Skeletal muscle satellite cell (primary cell): ENCODE measurements around the gene CHRNA1.

Source experiments
- H3K27me3 ChIP-seq: 2 replicates; pipeline ENCODE4 v1.7.0; 2013; ENCODE audit warnings: low read length; ENCODE audit not compliant: control insufficient read depth, insufficient read depth
- H3K36me3 ChIP-seq: 2 replicates; pipeline ENCODE4 v1.7.0; 2013; ENCODE audit warnings: mild to moderate bottlenecking, control low read depth, low read length; ENCODE audit not compliant: insufficient read depth
- H3K4me1 ChIP-seq: 2 replicates; pipeline ENCODE4 v1.7.0; 2013; ENCODE audit warnings: low read length; ENCODE audit not compliant: control insufficient read depth, insufficient read depth
- H3K4me2 ChIP-seq: 2 replicates; pipeline ENCODE4 v1.7.0; 2013; ENCODE audit warnings: mild to moderate bottlenecking, low read length
- H3K4me3 ChIP-seq: 2 replicates; pipeline ENCODE4 v1.7.0; 2013; ENCODE audit warnings: low read length
- H3K9ac ChIP-seq: 2 replicates; pipeline ENCODE4 v1.7.0; 2013; ENCODE audit warnings: mild to moderate bottlenecking, low read depth, low read length, moderate library complexity
- H3K9me3 ChIP-seq: replicated peaks from 2 replicates; pipeline ENCODE4 v1.7.0; 2013; ENCODE audit warnings: mild to moderate bottlenecking, control low read depth, low read length

CHRNA1 gene

DNA sequence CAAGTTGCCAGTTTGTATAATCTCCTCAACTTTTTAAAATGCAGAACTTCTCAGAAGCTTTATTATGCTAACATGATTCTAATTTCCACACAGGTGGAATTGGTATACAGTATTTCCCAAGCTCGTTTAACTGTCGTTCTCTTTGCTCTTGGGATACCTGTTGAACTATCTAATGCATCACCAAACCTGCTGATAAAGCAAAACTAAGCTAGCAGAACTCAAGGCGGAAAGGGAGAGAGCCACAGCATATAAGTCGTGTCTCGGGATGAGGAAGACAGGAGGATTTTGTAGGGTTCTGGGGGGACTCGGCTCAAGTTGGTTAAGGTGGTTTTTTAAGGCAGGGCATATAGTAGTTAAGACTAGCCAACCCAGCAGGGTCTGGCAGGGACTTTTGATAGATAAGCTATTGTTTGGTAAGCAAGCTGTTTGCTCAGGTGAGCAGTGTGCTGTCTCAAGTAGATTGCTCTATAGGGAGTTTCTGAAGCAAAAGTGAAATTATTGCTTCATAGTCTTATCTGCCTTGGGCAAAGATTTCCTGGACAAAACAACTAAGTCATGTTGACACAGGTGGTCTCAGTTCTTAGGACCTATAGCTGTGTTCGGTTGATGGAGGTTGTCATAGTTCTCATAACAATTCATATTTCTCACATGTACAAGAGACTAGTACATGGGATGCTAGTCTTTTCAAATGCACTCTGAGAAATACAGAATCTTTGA, 28.2 kb upstream of the CHRNA1 start:
- Histone ChIP-seq H3K4me1 (peaks cover 29% of the 10 kb centered on the region), H3K9ac (no peak overlapping the region), H3K27me3 (no peaks in the 10 kb centered on the region), H3K36me3 (no peaks in the 10 kb centered on the region), H3K4me3 (no peak overlapping the region), H3K4me2 (no peak overlapping the region), H3K9me3 (no peaks in the 10 kb centered on the region)

DNA sequence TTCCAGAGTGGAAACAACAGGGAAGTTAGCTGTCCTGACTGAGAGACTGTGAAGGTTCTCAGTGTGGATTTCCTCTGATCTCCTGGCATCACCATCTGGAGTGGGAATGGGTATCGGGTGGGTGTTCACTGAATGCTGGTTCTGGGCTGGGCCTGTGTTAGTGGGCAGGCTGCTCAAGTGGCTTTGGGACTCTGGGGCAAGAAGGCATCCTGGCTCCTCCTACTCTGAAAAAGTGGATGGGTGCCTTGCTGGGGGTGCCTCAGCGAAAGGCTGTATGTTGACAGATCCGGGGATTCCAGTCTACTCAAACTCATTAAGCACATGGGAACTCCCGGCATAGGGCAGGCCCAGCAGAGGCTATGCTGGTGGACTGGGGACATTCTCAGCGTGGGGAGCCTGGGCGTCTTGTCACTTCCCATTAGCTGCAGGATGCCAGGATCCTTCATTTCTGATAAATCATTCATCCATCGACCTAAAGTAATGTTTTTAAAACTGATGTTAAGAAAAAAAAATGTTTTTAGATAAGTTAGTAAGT, 27.5 kb upstream of the CHRNA1 start:
- H3K36me3 ChIP-seq, result no peaks in the 10 kb centered on the region
- no peak overlapping the region for H3K4me3 ChIP-seq
- H3K4me1 ChIP-seq, result peaks cover 32% of the 10 kb centered on the region
- no peak overlapping the region for H3K9ac ChIP-seq
- H3K27me3 ChIP-seq, result no peaks in the 10 kb centered on the region
- no peak overlapping the region for H3K4me2 ChIP-seq
- H3K9me3 ChIP-seq, result no peaks in the 10 kb centered on the region

DNA sequence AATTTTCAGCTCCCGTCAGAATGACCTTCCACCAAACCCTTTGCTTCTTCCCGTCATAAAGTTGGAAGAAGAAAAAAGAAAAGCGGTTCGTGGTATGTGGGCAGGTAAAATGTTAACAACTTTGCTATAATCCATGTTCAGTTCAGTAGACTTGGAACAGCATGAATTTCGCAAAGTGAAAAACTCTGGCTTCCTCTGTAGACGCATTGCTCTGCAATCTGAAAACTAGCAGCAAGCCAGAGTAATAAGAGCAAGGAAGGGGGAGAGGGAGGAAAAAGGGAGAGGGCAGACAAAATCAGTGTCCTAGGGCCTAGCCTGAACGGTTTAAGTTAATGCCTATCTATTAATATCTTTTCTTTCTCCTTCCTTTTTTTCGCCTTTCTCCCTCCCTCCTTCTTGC, 26.7 kb upstream of the CHRNA1 start:
- Histone ChIP-seq H3K27me3 (no peaks in the 10 kb centered on the region), H3K9me3 (no peaks in the 10 kb centered on the region), H3K36me3 (no peaks in the 10 kb centered on the region), H3K4me2 (no peak overlapping the region), H3K4me3 (no peak overlapping the region), H3K4me1 (peaks cover 32% of the 10 kb centered on the region), H3K9ac (no peak overlapping the region)

DNA sequence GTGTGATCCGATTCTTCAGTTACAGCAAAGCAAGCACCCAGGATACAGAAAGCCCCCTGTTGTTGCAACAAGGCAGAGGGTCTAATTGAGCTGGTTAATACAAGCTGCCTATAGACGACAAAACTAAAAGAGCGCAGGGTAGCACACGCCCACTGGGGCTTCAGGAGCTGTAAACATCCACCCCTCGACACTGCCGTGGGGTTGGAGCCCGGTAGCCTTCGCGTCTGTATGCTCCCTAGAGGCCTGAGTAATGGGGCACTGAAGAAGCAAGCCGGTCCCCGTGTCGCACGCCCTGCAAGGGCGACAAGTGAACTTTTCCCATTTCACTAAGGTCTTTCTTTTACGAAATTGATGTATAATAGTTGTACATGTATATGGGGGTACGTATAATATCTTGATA, 24.7 kb upstream of the CHRNA1 start:
- Histone ChIP-seq H3K27me3 (no peaks in the 10 kb centered on the region), H3K9me3 (no peaks in the 10 kb centered on the region), H3K9ac (no peak overlapping the region), H3K4me3 (no peak overlapping the region), H3K4me1 (peaks cover 13% of the 10 kb centered on the region), H3K36me3 (no peaks in the 10 kb centered on the region), H3K4me2 (no peak overlapping the region)

DNA sequence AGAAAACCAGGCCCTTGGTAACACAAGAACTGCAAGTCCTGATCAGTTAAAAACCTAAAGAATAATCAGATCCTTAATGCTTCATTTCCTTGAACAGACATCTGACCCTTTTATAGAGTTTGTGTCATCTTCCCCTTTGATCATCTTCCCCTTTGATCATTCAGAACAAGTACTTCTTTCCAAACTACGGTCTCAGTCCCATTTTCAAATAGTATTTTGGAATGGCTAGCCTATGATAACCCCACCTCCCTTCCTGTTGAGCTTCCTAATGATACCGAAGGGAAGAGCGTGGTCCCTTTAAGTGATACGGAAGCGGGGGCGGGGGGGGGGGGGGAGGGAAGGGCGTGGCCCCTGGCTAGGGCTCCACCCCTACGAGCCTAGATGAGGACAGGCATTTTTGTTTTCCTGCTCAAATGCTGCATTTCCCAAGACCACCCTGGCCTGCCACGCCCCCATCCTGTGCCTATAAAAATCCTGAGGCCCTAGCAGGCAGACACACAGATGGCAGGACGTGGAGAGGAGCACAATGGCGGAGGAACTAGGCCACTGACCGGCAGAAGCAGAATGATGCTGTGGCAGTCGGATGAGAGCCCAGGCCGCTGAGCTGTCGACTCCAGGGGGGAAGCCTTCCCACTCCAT, 24.1 kb upstream of the CHRNA1 start:
- Histone ChIP-seq H3K9me3 (no peaks in the 10 kb centered on the region), H3K27me3 (no peaks in the 10 kb centered on the region), H3K4me2 (no peak overlapping the region), H3K36me3 (no peaks in the 10 kb centered on the region), H3K4me3 (no peak overlapping the region), H3K9ac (peak overlapping the region; percentile 53), H3K4me1 (peaks cover 13% of the 10 kb centered on the region)

DNA sequence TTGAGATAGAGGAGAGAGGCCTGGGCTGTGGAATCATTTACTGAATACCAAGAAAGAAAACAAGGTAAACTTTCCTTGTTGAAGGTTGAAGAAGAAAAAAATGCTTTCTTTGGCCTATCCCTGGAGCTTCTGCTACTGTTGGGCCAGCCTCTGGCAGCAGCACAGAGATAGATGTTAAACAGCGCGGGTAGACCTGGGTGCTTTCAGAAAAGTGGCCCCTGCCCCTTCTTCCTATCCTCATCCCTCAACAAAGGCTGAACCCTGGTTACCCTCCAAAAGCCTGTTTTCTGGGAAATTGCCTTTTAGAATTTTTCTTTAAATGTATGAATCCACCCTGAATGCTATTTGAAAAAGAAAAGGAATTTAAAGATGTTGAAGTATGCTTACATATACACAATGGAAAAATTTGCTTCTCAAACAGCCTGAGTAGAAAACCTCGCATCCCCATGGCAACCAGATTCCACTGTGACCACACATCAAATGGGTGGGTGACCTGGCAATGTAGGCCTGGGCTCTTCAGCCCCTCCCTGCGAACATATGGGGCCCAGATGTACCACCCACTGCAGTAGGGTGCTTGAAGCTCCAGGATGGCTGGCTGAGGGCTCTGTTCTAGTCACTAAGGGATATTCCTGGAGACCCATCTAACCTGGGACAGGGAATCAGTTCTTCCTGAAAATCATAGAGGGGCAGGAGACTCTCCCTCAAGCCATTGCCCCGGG, 23.4 kb upstream of the CHRNA1 start:
- Histone ChIP-seq H3K9me3 (no peaks in the 10 kb centered on the region), H3K4me2 (peak overlapping the region; percentile 30), H3K4me3 (no peak overlapping the region), H3K27me3 (no peaks in the 10 kb centered on the region), H3K4me1 (peaks cover 13% of the 10 kb centered on the region), H3K9ac (peak overlapping the region; percentile 65), H3K36me3 (no peaks in the 10 kb centered on the region)

DNA sequence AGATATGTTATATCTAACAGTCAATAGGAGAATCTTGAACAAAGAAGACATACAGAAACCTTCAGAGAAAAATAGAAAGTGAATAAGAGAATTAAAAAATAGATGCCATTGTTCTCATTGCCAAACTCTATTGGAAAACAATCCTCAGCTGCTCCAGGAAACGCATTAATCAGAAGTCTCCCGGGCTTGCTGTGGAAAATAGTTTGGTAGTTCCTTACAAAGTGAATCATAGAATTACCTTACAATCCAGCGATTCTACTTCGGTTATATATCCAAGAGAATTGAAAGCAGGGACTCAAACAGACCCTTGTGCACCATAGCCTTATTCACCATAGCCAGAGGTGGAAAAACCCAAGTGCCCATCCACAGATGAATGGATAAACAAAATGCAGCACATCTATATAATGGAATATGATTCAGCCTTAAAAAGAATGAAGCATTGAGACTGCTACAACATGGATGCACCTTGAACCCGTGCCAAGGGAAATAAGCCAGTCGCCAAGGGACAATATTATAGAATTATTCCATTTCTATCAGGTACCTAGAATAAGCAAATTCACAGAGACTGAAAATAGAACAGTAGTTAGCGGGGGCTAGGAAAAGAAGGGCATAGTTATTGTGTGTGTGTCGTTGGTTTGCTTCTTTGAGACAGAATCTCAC, 21.9 kb upstream of the CHRNA1 start:
- Histone ChIP-seq H3K27me3 (no peaks in the 10 kb centered on the region), H3K4me2 (no peak overlapping the region), H3K36me3 (no peaks in the 10 kb centered on the region), H3K9me3 (no peaks in the 10 kb centered on the region), H3K9ac (no peak overlapping the region), H3K4me3 (no peak overlapping the region), H3K4me1 (peaks cover 13% of the 10 kb centered on the region)

DNA sequence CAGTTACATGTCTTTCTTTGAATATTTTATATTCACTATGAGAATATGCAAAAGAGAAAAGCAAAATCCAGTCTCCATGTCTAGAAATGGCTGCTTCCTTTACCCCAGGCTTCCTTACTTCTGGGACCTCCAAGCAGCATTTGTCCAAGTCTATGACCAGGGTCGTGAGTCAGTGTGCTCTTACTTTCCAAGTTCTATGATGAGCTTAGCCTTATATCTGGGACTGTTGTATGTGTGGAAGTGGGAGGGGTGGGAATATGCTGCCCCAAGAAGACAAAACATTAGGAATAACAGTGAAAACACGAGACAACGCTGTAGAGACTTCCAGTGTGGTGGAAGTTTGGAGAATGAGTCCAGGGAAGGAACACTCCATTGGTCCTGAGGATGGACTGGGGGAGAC, 21.2 kb upstream of the CHRNA1 start:
- H3K36me3 ChIP-seq, result no peaks in the 10 kb centered on the region
- H3K4me2 ChIP-seq, result no peak overlapping the region
- H3K9ac ChIP-seq, result no peak overlapping the region
- no peaks in the 10 kb centered on the region for H3K27me3 ChIP-seq
- no peaks in the 10 kb centered on the region for H3K9me3 ChIP-seq
- peaks cover 13% of the 10 kb centered on the region for H3K4me1 ChIP-seq
- no peak overlapping the region for H3K4me3 ChIP-seq

DNA sequence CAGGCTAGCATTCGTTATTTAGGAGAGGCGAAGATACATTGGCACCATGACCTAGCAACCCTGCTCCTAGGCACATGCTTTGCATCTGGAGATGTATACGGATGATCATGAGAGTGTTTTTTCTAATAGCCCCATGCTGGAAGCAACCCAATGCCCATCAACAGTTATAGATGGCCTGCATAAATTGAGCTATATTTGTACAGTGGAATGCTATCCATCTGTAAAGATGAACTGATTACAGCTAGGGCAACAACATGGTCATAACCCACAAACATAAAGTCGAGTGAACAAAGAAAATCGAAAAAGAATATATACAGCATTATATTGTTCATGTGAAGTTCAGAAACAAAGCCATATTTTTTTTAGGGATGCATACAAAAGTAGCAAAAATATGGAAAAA, 20.6 kb upstream of the CHRNA1 start:
- H3K9me3 ChIP-seq, result no peaks in the 10 kb centered on the region
- H3K27me3 ChIP-seq, result no peaks in the 10 kb centered on the region
- peaks cover 13% of the 10 kb centered on the region for H3K4me1 ChIP-seq
- no peak overlapping the region for H3K4me3 ChIP-seq
- H3K4me2 ChIP-seq, result no peak overlapping the region
- no peaks in the 10 kb centered on the region for H3K36me3 ChIP-seq
- no peak overlapping the region for H3K9ac ChIP-seq

DNA sequence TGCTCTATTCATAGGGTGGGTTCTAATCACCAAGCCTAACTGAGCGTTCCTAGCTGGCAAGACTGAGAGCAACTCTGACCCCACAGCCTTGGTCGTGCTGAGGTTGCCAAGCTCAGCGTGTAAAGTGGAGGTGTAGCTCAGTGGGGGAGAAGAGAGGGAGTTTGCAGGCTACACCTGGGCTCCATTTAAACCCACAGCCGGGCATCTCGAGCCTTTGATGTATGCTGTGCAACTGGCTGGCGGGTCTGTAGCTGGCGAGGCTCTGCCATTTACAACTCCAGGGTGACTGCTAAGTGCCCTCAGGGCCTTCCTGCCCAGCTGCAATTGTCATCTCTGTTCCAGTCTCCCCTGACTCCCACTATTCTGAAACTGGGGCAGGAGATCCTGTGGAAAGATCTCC, 20.0 kb upstream of the CHRNA1 start:
- no peak overlapping the region for H3K9ac ChIP-seq

DNA sequence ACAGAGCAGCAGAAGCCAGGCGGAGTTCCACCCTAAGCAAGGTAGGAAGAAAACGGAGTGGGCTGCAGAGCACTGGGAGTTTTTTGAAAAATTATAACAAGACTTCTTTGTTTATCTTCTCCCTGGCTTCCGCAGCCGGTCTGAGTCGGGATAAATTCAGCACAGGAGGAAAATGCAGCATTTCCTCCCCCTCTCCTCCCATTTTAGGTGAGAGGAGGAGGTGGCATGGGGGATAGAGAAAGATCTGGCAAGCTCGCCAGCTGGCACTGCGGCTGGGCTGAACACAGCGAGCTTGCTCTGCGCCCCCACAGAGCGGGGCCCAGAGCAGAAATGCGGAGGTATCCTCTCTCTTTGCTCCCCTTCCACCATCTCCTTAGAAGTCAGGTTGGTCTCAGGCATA, 17.7 kb upstream of the CHRNA1 start:
- Histone ChIP-seq H3K36me3 (no peaks in the 10 kb centered on the region), H3K9ac (no peak overlapping the region), H3K9me3 (no peaks in the 10 kb centered on the region), H3K4me2 (no peak overlapping the region), H3K27me3 (no peaks in the 10 kb centered on the region), H3K4me3 (no peak overlapping the region), H3K4me1 (peaks cover 18% of the 10 kb centered on the region)

More for the DNA sequence above, 20.0 kb upstream of the CHRNA1 start:
- no peaks in the 10 kb centered on the region for H3K36me3 ChIP-seq
- no peak overlapping the region for H3K4me3 ChIP-seq
- no peaks in the 10 kb centered on the region for H3K27me3 ChIP-seq
- H3K9me3 ChIP-seq, result no peaks in the 10 kb centered on the region
- H3K4me1 ChIP-seq, result peaks cover 16% of the 10 kb centered on the region
- no peak overlapping the region for H3K4me2 ChIP-seq
